Neuronal stem cell (in vitro differentiated cells): ENCODE results near the gene MYO1B.

Experiments
- DNase-seq: peaks from one replicate; pipeline ENCODE4 v3.0.0-alpha.2; 2013; ENCODE audit warnings: low spot score
- H2AFZ ChIP-seq: one replicate; pipeline ENCODE4 v1.6.1; 2013; ENCODE audit warnings: mild to moderate bottlenecking, low read length, inconsistent platforms
- H2AK5ac ChIP-seq: 2 replicates; pipeline ENCODE4 v1.6.1; 2013; ENCODE audit warnings: low read depth, mild to moderate bottlenecking, inconsistent platforms, low read length, moderate library complexity, mixed read lengths
- H2BK120ac ChIP-seq: 2 replicates; pipeline ENCODE4 v1.6.1; 2013; ENCODE audit warnings: low read depth, mild to moderate bottlenecking, inconsistent platforms, low read length, moderate library complexity, mixed read lengths
- H2BK12ac ChIP-seq: one replicate; pipeline ENCODE4 v1.6.1; 2013; ENCODE audit warnings: low read length, inconsistent platforms
- H2BK15ac ChIP-seq: 2 replicates; pipeline ENCODE4 v1.6.1; 2013; ENCODE audit warnings: mild to moderate bottlenecking, low read length, inconsistent platforms, mixed read lengths
- H2BK5ac ChIP-seq: one replicate; pipeline ENCODE4 v1.6.1; 2013; ENCODE audit warnings: inconsistent platforms, mild to moderate bottlenecking, low read length, moderate library complexity
- H3K14ac ChIP-seq: one replicate; pipeline ENCODE4 v1.6.1; 2013; ENCODE audit warnings: low read length, inconsistent platforms
- H3K18ac ChIP-seq: 2 replicates; pipeline ENCODE4 v1.6.1; 2013; ENCODE audit warnings: low read length, inconsistent platforms
- H3K23ac ChIP-seq: 2 replicates; pipeline ENCODE4 v1.6.1; 2013; ENCODE audit warnings: low read depth, mild to moderate bottlenecking, mixed read lengths, low read length, inconsistent platforms; ENCODE audit not compliant: poor library complexity
- H3K27ac ChIP-seq: replicated peaks from 3 replicates; pipeline ENCODE4 v1.5.1; 2013; ENCODE audit warnings: low read length, inconsistent platforms
- H3K27me3 ChIP-seq, 3 experiments: 2 replicates each; pipeline ENCODE4 v1.6.1; 2013; ENCODE audit warnings: low read length in 3 of 3, mild to moderate bottlenecking in 2 of 3, inconsistent platforms in 1 of 3, low read depth in 1 of 3, mixed read lengths in 1 of 3, moderate library complexity in 1 of 3; ENCODE audit not compliant: control insufficient read depth in 3 of 3, insufficient read depth in 3 of 3
- H3K36me3 ChIP-seq, 2 donors: replicated peaks in 1 of 2; 2 replicates each; pipeline ENCODE4 v1.6.1; 2013; ENCODE audit warnings: low read length in 2 of 2; ENCODE audit not compliant: control insufficient read depth in 2 of 2, insufficient read depth in 2 of 2
- H3K4ac ChIP-seq: 2 replicates; pipeline ENCODE4 v1.6.1; 2013; ENCODE audit warnings: inconsistent platforms, mild to moderate bottlenecking, low read length, moderate library complexity
- H3K4me1 ChIP-seq, 2 donors: 1 replicate in 1 of 2; 2 replicates in 1 of 2; pipeline ENCODE4 v1.6.1; 2013; ENCODE audit warnings: low read length in 2 of 2, low read depth in 1 of 2; ENCODE audit not compliant: control insufficient read depth in 2 of 2, insufficient read depth in 1 of 2
- H3K4me2 ChIP-seq: one replicate; pipeline ENCODE4 v1.6.1; 2013; ENCODE audit warnings: mild to moderate bottlenecking, low read length, inconsistent platforms; ENCODE audit not compliant: insufficient read depth, poor library complexity, severe bottlenecking
- H3K4me3 ChIP-seq, 2 donors: 2 replicates each; pipeline ENCODE4 v1.5.1; 2013; ENCODE audit warnings: low read length in 2 of 2, mild to moderate bottlenecking in 2 of 2, inconsistent platforms in 1 of 2, moderate library complexity in 1 of 2
- H3K79me1 ChIP-seq: one replicate; pipeline ENCODE4 v1.6.1; 2013; ENCODE audit warnings: low read depth, mild to moderate bottlenecking, inconsistent platforms, low read length, moderate library complexity
- H3K9ac ChIP-seq: one replicate; pipeline ENCODE4 v1.6.1; 2013; ENCODE audit warnings: mild to moderate bottlenecking, low read depth, low read length, inconsistent platforms; ENCODE audit not compliant: poor library complexity
- H3K9me3 ChIP-seq, 2 donors: replicated peaks in 1 of 2; 2 replicates each; pipeline versions ENCODE3 to v1.6.1; 2013; ENCODE audit warnings: low read length in 2 of 2, mild to moderate bottlenecking in 2 of 2, inconsistent platforms in 1 of 2, low read depth in 1 of 2, mixed read lengths in 1 of 2, moderate library complexity in 1 of 2; ENCODE audit not compliant: control insufficient read depth in 2 of 2, insufficient read depth in 1 of 2
- H4K8ac ChIP-seq: one replicate; pipeline ENCODE4 v1.6.1; 2013; ENCODE audit warnings: low read depth, mild to moderate bottlenecking, inconsistent platforms, low read length, moderate library complexity
- H4K91ac ChIP-seq: one replicate; pipeline ENCODE4 v1.6.1; 2013; ENCODE audit warnings: low read length, low read depth, mild to moderate bottlenecking, inconsistent platforms; ENCODE audit not compliant: poor library complexity
- WGBS, 2 donors: extraction: QIAGEN DNeasy Blood & Tissue Kit; methylation state at CpG; one replicate each; pipeline ENCODE4 v1.1.7; 2013; ENCODE audit warnings: missing lambda C conversion rate in 2 of 2, mixed read lengths in 1 of 2; ENCODE audit not compliant: insufficient read length in 2 of 2, insufficient replicate concordance in 1 of 2; ENCODE audit errors: extremely low coverage in 2 of 2; 5-methylcytosine and 5-hydroxymethylcytosine counted together

MYO1B gene

DNA sequence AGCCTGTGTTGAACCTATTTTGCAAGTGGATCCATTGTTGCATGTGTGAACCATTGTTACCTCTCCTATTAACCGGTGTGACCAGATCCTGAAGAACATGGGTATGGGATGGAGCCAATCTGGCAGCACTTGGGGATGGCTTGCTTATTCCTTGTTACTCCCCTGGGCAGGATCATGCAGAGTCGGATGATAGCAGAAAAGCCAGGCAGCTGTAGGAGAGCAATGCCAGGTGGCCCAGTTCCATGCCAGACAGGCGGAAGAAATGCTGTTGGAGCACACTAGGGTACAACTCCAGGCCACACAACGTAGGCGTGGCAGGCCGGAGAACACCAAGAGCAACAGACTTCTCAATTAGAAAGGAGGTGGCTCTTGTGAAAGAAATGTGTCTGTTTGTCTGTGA, 16.3 kb upstream of the MYO1B start:
- Histone ChIP-seq H3K4me2 (no peak overlapping the region), H3K36me3 (no peaks in the 10 kb centered on the region), H2BK15ac (no peak overlapping the region), H2BK120ac (no peak overlapping the region), H4K91ac (no peak overlapping the region), H3K4ac (no peak overlapping the region), H3K79me1 (no peaks in the 10 kb centered on the region), H2BK5ac (no peak overlapping the region), H3K14ac (no peak overlapping the region), H3K9ac (no peak overlapping the region), H3K4me1 (peaks cover 2% of the 10 kb centered on the region in 2 donors), H2BK12ac (no peak overlapping the region), H3K18ac (no peak overlapping the region), H3K27me3 (no peaks in the 10 kb centered on the region), H3K27ac (no peak overlapping the region), H2AK5ac (no peak overlapping the region), H3K9me3 (no peaks in the 10 kb centered on the region), H2AFZ (no peak overlapping the region), H3K4me3 (peak overlapping the region in 1 of 2 donors; percentile 23), H4K8ac (no peak overlapping the region), H3K23ac (no peak overlapping the region)
- no peak for DNase-seq
- WGBS, 2 donors = no CpG with 5 or more reads among the region's 6 CpGs

DNA sequence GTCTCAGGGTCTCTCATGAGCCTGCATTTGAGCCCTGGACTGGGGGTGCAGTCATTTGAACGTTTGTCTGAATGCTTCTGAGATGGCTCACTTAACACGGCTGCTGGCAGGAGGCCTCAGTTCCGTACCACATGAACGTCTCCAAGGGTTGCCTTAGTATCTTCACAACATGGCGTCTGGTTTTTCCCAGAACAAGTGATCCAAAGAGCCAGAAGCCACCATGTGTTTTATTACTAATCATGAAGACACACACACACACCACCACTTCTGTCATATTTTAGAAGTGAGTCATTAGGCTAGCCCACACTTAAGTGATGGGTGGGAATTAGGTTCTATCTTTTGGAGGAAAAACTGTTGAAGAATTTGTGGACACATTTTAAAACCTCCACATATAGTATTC, 15.0 kb upstream of the MYO1B start:
- no peak overlapping the region for H3K9ac ChIP-seq
- no peak overlapping the region for H3K23ac ChIP-seq
- no peak overlapping the region for H3K14ac ChIP-seq
- H2AFZ ChIP-seq = no peak overlapping the region
- peaks cover 2% of the 10 kb centered on the region in 2 donors for H3K4me1 ChIP-seq
- no peak overlapping the region for H2BK120ac ChIP-seq
- WGBS, 2 donors = no CpG with 5 or more reads among the region's 5 CpGs
- no peaks in the 10 kb centered on the region for H3K9me3 ChIP-seq
- no peak overlapping the region for H3K4me2 ChIP-seq
- H2BK5ac ChIP-seq = no peak overlapping the region
- no peak overlapping the region for H3K4ac ChIP-seq
- H3K27ac ChIP-seq = no peak overlapping the region
- no peak overlapping the region for H4K91ac ChIP-seq
- no peaks in the 10 kb centered on the region for H3K36me3 ChIP-seq
- no peak overlapping the region for H2BK12ac ChIP-seq
- no peak overlapping the region for H3K4me3 ChIP-seq
- H3K18ac ChIP-seq = no peak overlapping the region
- H3K79me1 ChIP-seq = no peaks in the 10 kb centered on the region
- no peak overlapping the region for H4K8ac ChIP-seq
- H2AK5ac ChIP-seq = no peak overlapping the region
- no peaks in the 10 kb centered on the region for H3K27me3 ChIP-seq
- no peak overlapping the region for H2BK15ac ChIP-seq
- DNase-seq = no peak

DNA sequence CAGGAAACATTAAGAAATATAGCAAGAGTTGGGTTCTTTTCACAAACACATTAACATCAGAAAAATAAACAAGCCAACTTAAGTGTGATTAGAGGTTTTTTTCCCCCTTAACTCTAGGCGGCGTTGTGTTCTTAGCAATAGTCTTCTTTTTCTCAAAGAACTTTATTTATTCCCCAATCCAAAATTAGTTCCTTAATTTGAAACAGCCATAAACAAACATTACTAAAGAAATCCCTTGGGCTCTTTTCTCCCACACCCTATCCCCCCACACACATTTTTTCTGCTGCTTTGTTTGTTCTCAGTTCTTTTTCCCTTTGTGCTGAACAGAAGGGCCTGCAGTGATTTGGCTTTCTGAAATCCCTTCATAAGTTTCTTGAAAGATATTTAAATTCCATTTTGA, 13.2 kb upstream of the MYO1B start:
- Histone ChIP-seq H2BK120ac (no peak overlapping the region), H3K27ac (no peak overlapping the region), H2AFZ (peak overlapping the region; percentile 64), H3K14ac (no peak overlapping the region), H3K27me3 (no peaks in the 10 kb centered on the region), H4K8ac (no peak overlapping the region), H2BK5ac (no peak overlapping the region), H3K9me3 (no peaks in the 10 kb centered on the region), H3K4me2 (no peak overlapping the region), H3K4me3 (no peak overlapping the region), H3K23ac (no peak overlapping the region), H3K36me3 (no peaks in the 10 kb centered on the region), H3K4me1 (peaks cover 2% of the 10 kb centered on the region in 2 donors), H2BK12ac (no peak overlapping the region), H2BK15ac (no peak overlapping the region), H2AK5ac (no peak overlapping the region), H3K9ac (no peak overlapping the region), H3K79me1 (no peaks in the 10 kb centered on the region), H3K4ac (no peak overlapping the region), H4K91ac (no peak overlapping the region), H3K18ac (no peak overlapping the region)
- DNase-seq = no peak
- WGBS, 2 donors = no CpG with 5 or more reads among the region's 2 CpGs

DNA sequence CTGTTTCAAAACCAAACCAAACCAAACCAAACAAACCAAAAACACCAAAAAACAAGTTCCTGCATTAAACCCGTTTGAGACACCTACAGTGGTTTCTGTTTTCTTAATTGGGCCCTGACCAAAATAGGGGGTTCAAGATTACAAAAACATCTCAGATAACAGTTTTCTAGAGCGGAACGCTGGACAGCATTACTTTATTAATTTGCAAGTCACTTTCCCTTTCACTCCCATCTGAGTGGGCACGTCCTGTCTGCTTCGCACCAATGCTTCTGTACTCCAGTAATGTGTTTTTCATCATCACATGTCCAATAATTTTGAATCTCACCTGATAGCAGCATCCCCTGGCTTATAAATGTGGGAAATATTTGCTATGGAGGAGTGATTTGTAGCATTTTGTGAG, 11.7 kb upstream of the MYO1B start:
- Histone ChIP-seq H3K4me3 (no peak overlapping the region), H2BK15ac (no peak overlapping the region), H3K18ac (no peak overlapping the region), H3K79me1 (no peaks in the 10 kb centered on the region), H3K27ac (no peak overlapping the region), H3K4me1 (peaks cover 2% of the 10 kb centered on the region in 2 donors), H3K36me3 (no peaks in the 10 kb centered on the region), H2BK5ac (no peak overlapping the region), H2AK5ac (no peak overlapping the region), H3K9ac (no peak overlapping the region), H3K9me3 (no peaks in the 10 kb centered on the region), H3K4me2 (no peak overlapping the region), H3K14ac (no peak overlapping the region), H2BK12ac (no peak overlapping the region), H2BK120ac (no peak overlapping the region), H4K8ac (no peak overlapping the region), H3K4ac (no peak overlapping the region), H4K91ac (no peak overlapping the region), H2AFZ (no peak overlapping the region), H3K23ac (no peak overlapping the region), H3K27me3 (no peaks in the 10 kb centered on the region)
- no CpG with 5 or more reads among the region's 5 CpGs for WGBS, 2 donors
- DNase-seq = no peak
